ENCODE results near the gene MAP3K14.

Gene MAP3K14

DNA sequence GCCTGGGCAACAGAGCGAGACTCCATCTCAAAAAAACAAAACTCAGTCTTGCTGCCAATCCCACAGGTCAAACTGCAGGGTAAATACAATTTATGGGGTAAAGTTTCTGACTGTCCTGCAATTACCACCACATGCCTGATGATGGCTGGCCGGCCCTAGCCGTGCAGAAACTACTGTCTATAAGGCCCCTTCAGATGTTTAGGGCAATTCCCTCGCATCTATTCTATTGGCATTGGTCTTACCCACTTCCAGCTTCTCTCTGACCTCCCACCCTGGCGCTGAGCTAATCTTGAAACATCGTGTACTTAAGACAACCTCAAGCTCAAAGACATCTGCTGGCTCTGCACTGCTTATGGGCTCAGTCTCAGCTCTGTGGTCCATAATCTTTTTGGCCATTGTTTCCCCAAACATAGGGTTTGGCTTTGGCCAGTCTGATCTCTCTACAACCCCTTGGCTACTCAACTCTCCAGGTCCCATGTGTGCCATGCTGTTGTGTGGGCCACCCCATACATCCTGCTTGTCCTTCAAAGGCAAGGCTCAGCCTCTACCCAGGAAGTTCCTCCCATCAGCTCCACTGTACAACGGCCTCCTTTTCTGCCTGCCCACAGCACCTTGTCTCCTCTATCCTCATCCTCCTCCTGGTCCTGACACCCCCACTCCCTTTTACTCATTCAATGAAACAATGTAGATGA, 16.6 kb downstream of the MAP3K14 start:
- no peak for DNase-seq (ENCODE audit: low read depth)

DNA sequence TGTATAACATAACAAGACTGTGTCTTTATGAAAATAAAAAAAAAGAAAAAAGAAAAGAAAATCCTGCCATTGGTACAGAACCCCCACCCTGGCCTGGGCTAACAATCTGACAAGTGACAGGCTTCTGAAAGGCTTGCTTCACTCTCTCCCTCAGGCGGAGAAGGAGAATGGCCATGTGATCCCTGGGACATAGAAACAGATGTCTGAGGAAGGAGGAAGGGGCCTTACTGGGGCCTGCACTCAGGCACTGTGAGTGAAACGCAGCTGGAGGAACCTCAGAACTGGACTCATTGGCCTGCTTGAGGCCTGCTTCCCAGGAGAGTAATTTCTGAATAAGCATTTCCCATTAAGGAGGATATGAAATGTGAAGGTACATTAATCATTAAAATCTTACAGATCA, 17.5 kb downstream of the MAP3K14 start:
- no peak for DNase-seq (ENCODE audit: low read depth)

DNA sequence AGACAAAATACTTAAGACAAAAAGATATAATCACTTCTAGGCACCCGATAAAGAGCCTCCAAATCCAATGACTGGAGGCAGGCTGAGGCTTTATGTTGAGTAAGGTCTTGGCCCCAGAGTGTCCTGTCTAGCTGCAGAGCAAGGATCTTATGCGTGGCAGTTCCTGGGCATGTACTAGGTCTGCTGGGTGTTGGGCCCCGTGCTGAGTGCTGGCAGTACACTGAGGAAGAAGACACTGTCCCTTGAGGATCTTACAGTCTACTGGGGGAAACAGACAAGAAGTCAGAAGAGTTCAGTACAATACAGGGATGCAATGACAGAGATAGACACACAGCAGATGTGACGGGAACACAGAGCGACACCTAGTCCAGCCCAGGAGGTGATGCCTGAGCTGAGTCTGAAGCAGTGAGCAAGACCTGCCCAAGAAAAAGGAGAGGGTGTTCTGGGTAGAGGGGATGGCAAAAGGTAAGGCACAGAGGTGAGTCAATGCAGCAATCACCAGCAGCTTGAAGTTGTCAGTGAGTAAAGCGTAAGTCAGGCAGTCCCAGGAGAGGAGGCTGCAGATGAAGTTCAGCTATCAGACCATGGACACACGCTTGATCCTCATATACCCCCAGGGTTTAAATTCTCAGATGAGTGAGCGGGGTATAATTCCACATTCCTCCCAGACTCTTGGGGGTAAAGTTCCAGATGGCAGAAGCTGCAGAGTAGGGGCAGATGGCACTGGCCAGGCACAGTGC, 18.1 kb downstream of the MAP3K14 start:
- no peak for DNase-seq (ENCODE audit: low read depth)

DNA sequence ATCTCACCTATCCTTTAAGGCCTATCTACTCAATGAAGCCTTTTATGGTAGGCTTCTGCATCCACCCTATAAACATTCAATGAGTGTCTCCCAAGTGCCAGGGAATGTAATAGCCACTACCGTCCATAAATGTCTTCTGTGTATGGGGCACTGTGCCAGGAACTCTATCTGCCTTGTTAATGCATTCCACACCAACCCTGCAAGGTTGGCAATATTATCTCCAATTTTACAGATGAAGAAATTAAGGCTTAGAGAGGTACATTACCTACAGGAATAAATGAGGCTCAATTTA, 20.0 kb downstream of the MAP3K14 start:
- no peak for DNase-seq (ENCODE audit: low read depth)

DNA sequence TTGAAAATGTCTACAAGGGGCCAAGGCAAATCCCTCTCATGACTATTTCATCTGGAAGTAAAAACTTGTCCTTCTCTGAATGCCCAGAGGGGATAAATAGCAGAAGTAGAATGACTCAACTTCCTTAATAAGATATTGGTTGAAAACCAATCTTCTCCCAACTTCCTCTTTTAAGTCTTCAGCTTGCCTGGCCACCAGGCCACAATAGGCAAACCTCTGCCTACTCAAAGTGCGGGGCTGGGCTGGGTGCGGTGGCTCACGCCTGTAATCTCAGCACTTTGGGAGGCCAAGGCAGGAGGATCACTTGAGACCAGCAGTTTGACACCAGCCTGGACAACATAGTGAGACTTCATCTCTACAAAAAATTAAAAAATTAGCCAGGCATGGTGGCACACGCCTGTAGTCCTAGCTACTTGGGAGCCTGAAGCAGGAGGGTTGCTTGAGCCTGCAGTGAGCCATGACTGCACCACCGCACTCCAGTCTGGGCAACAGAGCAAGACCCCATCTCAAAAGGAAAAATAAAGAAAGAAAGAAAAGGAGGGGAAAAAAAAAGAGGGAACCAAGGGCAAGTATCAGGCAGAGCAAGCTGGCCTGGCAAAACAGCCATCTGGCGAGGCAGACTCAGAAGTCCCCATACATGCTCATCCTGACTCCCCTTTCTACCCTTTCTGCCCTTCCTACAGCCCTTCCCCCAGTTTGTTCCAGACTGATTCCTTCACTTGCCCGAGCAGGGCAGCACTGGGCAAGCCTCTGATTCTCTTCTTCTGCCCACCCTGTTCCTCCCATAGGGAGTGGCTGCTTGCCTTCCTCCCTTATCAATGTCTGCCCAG, 20.6 kb downstream of the MAP3K14 start:
- no peak for DNase-seq (ENCODE audit: low read depth)

DNA sequence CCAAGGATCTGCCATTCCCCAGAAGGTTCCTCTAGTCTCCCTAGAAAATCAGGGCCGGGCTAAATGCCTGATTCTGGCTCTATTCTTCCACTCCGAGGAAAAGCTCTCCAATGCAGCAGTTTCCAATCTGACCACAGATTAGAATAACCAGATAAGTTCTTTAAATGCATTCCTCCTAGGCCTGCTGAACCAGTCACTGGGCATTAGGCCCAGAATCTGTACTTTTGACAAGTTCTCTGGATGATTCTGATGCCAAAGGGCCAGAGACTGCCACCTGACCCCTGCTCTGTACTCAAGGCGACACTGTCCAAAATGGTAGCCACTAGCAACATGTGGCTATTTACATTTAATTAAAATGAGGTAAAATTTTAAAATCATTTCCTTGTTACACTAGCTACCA, 22.3 kb downstream of the MAP3K14 start:
- DNase-seq (ENCODE audit: low read depth): no peak

DNA sequence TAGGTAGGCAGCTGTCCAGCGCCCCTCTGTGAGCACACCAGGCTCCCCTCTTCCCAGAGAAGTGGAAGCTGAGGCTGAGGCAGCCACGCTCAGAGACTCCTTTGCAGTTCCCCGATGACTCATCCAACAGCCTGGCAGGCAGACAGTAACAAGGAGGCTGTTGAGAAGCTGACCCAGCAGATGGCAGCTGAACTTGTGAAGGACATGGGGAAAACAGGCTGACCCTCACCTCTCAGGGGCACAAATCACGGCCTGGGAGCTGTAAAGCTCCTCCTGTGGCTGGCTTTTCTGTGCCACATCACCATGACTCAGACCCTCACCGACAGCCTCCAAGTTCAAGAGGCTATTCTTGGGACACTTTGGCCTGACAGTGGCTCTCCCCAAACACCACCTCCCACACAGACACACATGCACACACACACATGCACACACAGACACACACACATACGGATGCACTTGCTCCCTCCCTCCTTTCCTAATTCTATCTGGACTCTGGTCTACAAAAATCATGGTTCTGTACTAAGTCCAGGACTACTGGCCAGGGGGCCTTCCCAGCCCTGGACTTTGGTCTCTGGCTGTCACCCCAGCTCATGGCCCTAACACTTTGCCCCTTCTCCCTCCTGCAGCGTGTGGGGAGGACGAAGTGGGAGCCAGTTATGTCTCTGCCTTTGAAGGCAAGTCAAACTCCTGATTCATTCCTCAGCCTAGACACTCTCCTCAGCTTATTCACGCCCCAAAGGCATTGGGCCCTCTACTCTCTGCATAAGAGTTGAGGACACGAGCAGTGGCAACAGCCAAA, 23.2 kb downstream of the MAP3K14 start:
- no peak for DNase-seq (ENCODE audit: low read depth)

DNA sequence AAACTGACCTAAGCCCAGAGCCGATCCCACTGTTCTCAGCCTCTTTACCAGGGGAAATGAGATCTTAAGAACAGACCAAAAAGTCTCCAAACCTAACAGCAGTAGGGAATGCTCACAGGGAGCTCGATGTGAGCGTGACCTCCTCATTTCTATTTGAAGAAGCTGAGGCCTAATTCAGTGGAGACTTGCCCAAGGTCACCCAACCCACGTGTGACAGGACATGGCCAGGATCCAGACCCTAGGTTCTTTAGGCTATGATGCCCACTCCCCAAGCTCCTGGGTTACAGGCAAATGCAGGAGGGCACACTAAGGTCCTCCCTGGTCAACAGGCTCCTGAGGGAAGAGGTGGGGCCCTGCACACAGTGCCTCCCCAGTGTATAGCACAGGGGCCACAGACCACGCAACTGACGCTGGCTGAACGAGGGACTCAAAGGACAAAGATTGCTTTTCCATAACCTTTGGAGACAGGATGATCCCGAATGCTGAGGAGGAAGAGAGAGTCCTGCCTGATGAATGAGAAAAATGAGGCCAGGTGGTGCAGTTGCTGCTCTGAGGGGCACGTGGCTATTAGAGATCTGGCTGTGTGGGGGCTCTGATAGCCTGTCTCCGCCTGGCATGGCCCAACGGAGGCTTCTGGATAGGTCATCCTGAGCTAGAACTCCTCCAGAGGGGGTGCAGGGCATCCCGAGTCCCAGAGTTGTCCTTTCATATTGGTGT, 24.0 kb downstream of the MAP3K14 start:
- no peak for DNase-seq (ENCODE audit: low read depth)

DNA sequence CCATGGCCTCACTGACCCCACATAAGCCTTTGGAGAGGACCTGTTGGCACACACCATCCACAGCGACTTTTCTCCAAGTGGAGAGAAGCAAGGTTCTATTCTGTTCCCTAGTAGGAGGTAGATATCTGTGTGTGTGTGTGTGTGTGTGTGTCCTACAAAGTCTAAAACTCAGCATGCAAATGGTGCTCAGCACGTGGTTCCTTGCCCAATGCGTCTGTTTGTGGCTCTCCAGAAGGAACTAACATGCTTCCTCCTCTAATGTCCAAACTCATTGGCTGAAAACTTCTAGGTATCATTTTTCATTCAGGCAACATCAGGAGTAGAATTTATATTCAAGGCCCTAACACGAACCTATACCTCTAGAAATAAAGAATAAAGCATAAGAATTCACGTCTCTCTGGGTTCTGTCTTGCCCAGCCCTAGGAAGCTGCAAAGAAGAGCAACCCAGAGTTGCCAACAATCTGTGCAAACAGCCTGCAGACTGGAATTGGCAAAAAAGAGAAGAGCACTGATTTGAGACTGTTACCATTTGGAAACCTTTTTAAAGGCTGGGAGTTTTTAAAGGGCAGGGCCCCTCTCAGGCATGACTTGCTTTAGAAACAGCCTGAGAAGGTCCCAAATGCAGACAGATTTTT, 25.5 kb downstream of the MAP3K14 start:
- no peak for DNase-seq (ENCODE audit: low read depth)

DNA sequence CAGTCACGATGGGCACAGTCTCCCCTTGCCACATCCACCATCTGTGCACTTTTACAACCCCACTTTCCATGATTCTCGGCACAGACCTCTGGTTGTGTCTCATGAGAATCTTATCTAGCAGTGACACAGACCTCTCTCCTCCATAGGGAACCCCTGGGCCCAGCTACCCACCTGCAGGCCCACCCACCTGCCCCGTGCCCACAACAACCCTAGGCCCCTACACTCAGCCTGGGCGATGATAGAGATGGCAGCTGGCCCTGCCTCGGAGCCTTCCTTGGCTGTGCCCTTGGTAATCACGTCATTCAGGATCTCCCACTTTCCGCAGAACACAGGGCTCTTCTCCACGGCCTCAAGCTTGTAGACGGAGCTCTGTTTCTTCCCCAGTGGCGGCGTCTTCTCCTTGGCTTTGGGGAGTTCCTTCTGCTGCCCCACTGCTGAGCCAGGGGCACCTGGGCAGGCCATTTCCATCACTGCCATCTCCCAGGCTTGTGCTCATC, 26.5 kb downstream of the MAP3K14 start:
- no peak for DNase-seq (ENCODE audit: low read depth)

DNA sequence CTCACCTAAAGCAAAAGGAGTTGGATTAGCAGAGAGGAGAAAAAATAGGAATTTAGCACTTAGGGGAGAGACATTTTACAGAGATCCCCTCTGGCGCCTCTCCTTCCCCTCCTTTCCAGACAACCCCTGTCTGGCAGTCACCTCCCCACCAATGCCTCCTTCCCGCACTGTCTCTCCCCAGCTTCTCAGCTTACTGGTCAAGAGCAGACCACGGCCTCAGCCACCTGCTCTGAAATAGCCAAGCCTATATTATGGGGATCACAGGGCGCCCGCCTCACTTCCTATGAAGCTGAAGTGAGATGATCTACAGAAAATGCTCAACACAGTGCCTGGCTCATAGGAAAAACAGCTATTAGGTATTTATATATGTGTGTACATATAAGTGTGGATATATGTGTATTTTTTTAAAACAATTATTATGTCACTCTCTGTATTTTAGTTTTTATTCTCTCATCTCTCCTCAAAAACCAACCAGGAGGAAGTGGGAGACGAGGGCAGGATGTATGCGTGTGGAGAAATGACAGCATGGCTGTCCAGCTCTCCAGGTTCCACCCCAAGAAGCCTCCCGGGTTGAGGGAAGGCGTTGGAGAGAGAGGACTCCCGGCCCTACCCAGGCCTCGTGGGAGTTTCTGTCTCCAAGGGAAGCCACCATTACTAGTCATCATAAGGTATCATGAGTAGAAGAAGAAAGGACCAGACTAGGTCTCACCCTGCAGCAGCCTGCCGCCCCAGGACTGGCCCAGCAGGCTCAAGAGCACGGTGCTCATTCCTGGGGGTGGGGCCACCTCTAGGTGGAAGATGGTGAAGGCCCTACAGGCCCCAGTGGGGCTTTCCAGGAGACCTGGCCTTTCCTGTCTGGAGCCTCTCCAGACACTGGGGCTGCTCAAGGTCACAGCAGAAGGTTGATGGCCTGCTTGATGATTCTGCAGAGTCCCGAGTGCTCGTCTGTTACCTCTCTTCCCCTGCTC, 27.2 kb downstream of the MAP3K14 start:
- no peak for DNase-seq (ENCODE audit: low read depth)

DNA sequence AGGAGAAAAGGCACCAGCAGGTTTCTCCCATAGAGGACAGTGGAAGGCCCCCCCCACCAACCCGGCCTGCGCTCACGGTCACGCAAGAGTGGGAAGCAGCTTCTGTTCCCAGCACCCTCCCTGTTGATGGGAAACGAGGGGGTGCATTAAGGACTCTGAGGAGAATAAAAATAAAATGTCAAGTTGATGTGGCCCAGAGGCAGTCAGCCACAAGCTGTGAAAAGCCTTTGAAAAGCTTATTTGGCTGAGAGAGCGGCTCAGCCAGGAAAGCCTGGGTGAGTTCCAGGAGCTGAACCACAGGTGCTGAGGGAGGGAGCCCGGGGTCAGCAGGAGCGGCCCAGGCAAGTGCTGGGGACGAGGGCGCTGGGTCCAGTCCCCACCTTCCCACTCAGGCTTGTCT, 28.0 kb downstream of the MAP3K14 start:
- no peak for DNase-seq (ENCODE audit: low read depth)

DNA sequence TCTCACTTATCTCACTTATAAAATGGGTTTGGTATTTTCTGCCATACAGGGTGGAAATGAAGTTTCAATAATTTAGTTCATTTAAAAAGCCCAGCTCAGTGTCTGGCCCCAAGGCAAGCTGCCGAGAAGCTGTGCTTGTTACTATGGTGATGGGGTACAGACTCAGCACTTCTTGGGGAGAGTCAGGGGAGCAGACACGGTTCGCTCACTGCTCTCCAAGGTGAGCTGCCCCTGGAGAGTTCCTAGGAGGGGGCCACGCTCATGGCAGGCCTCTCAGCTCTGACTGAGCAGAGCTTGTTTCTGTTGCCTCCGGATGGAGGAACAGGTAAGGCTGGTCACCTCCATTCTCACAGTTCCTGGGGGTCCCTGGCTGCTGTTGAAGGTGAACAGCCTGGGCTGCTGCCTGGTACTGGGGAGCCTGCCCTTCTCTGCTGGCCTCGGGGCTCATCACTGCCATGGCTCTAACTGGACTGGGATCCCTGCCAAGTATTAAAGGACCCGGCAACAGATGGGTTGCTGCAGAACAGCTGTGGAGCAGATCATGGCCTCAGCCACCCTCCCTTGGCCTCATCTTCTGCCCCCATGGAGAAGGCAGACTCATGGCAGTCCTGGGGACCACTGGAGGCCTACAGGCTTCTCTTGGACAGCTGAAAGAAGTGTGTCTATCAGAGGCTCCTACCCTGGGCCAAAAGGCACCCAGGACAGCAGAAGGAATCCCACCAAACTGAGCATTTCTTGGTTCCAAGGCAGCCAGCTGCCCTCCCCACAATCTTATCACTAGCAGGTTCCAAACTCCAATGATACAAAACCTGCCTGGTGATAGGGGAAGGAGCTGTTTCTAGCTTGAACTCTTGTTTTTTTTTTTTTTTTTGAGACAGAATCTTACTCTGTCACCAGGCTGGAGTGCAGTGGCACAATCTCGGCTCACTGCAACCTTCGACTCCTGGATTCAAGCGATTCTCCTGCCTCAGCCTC, 29.0 kb downstream of the MAP3K14 start:
- DNase-seq (ENCODE audit: low read depth): no peak

DNA sequence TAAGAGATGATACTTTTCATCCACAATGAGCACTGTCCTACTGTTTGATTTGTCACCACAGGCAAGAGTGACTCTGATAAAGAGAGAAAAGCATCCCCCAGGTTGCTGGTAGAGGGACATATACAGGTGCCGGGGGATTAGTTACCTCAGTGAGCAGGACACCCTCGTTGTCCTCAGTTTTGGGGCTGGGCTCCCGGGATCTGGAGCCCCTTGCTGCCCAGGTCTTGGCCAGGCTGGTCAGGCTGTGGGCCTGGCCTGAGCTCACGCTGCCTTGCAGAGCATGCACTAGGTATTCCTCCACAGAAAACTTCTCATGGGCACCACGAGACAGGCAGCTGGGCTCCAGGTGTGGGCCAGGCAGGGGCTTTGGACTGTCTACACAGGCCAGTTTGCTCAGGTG, 30.5 kb downstream of the MAP3K14 start:
- DNase-seq (ENCODE audit: low read depth): no peak

DNA sequence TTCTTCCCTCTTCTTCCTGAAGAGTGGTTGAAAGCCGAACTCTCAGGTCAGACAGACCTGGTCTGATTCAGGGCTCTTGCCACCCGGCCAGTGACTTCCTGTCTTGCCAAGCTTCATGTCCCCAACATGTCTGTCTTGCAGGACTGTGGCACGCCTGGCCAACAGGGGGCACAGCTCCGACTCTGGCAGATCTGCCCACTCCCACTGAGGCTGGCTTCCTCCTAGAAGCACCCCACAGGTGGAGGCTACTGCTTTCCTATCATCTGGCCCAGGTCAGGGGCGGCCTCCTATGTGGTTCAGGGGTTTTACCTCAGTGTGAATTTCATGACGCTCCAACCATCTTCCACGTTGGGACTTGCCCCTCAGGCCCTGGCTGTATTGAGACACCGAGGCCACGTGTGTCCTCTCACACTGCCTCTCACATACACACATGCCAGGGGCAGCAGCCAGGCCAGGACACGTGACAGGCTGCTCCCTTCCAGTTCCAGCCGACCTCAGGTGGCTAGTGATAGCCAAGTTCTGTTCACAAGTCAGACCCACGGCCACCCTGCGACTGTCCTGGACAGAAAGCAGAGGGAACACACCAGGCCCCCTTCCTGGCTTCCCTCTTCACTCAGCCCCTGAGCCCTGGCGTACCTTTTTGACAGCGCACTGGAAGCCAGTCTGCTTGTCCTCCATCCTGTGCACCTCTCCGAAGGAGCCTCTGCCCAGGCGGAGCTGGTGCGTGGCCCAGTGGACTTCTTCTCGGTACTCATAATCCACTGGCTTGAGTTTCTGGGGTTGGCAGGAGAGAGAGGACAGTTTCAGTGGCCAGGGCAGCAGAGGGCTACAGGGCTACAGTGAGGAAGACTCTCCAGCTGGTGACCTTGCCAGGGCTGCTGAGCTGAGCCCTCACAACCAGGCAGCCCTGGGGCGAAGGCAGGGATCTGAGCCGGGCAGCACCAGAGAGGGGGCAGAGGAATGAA, 32.4 kb downstream of the MAP3K14 start:
- no peak for DNase-seq (ENCODE audit: low read depth)

DNA sequence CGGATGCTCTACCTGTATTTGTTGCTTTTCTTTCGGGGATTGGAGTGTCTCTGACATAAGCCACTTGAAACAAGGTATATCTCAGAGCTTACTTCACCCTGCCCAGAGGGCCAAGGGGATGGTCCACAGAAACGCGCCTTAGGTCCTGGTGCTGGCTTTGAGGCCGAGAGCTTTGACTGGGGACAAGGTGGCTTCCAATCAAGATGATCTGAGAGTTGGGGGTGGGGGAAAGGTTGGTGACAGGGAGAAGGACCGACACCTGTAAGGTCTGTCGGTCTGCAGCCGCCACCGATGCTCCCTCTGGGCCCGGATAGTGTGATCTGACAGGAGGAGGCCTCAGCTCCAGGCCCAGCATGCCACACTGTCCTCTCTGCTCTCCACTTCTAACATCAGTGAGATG, 33.1 kb downstream of the MAP3K14 start:
- DNase-seq (ENCODE audit: low read depth): no peak

Measured in T follicular helper cell (primary cell).